HG03520 (cell line): Measurements from ENCODE around the gene RANGRF.

Experiments
- ATAC-seq: cut with Tn5 transposase; IDR thresholded peaks from one replicate; pipeline ENCODE4 v1.9.1; 2021; ENCODE audit warnings: mild to moderate bottlenecking, moderate library complexity; ENCODE audit not compliant: unreplicated experiment

RANGRF gene

GRCh38 chr17:8312726-8313600 lies 24.5 kb downstream of the RANGRF start:
- ATAC-seq, result no peak

DNA sequence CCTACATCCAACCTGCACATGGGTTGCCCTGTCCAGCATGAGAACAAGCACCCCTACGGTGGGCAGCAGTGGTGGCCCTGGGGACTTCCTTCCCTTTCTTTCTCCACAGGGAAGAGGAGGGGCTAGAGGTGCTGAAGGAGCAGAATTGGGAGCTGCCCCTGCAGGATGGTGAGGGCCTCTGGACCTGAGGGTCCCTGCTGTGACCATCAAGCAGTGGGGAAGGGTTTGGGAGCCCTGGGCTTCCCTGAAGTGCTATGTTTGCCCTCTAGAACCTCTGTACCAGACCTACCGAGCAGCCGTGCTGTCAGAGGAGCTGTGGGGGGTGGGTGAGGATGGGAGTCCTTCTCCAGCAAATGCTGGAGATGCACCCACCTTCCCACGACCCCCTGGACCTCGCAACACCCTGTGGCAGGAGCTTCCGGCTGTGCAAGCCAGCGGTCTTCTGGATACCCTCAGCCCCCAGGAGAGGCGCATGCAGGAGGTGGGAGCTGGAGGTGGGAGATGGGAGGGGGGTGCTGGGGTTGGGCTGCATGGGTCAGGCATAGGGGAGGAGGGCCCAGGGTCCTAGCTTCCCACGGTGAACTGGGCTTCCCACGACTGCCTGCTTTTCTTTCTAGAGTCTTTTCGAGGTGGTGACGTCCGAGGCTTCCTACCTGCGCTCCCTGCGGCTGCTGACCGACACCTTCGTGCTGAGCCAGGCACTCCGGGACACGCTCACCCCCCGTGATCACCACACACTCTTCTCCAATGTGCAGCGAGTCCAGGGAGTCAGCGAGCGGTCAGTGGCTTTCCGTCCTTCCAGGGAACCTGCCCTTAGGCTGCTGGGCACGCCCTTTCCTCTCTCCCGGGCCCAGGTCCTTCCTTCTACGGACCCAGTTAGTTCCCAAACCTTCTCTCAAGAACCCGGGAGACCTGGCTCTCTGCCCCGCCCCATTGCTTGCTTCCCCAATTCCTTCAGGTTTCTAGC lies 26.6 kb downstream of the RANGRF start:
- no peak for ATAC-seq

DNA sequence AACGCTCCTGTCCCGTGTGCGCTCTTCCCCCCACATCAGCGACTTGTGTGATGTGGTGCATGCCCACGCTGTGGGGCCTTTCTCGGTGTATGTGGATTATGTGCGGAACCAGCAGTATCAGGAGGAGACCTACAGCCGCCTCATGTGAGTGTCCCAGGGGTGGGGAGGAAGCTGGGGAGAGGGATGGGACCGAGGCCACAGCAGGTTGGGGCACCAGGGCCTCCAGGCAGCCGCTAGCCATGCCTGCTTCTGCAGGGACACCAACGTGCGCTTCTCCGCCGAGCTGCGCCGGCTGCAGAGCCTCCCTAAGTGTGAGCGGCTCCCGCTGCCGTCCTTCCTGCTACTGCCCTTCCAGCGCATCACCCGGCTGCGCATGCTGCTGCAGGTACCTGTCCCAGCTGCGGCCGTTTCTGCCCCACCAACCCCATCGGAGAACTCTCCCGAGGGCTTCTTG lies 27.3 kb downstream of the RANGRF start:
- no peak for ATAC-seq

- ATAC-seq, result no peak
Observed at GRCh38 chr17:8318010-8318935, 29.8 kb downstream of the RANGRF start.

GRCh38 chr17:8320262-8320661 lies 31.8 kb downstream of the RANGRF start:
- no peak for ATAC-seq

DNA sequence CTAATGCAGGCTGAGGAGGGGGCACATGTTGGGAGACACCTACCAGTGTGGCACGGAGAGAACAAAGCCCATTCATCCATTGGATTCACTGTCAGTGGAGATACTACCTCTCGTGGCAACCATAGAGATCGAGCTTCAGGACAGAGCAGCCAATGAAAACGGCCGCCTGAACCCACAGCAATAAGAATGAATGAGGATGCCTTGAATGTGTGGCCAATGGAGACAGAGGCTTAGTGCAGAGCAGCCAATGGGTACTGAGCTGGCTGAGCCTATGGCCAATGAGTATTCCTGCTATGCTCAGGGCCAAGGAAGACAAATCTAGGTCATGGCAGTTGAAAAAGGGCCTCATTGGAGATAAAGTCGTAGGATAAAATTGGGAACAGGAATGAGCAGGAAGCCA lies 32.5 kb downstream of the RANGRF start:
- ATAC-seq, result no peak

DNA sequence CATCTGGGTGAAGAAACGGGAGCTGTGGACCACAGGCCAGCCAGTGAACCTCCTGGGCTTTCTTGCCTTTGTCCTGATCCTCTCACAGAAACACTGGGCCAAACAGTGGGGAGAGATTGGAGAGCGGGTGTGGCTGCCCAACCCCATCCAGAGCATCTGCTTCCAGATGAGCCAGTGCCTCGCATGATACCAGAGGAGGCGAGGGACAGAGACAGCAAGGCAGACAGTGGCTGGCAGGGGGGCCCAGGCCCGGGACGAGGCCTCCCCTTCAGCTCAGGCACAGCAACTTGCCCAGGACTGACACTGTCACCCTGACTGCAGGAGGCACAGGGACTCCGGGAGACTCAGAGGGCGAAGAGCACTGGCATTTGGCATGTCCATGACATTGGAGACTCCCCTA lies 33.6 kb downstream of the RANGRF start:
- ATAC-seq, result no peak

DNA sequence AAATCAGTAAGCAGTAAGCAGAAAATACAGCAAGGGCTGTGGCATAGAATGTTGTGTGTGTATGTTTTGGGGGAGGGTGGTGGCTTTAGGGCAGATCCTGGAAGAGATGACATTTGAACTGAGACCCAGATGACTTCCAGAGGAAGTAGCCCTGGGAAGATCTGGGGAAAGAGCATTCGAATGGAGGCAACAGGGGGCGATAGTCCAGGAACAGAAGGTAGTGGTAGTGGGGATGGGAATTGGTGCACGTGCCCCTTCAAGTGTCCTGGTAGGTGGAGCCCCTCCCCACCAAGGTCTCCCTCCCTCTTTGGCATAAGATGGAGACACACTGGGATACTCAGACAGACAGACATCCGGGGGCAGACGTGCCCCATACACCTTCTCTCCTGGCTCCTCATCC lies 35.7 kb downstream of the RANGRF start:
- no peak for ATAC-seq

GRCh38 chr17:8324923-8325322 lies 36.5 kb downstream of the RANGRF start:
- ATAC-seq, result no peak

GRCh38 chr17:8326511-8327302 lies 38.2 kb downstream of the RANGRF start:
- ATAC-seq, result no peak

GRCh38 chr17:8327303-8327649 lies 38.8 kb downstream of the RANGRF start:
- ATAC-seq, result no peak

DNA sequence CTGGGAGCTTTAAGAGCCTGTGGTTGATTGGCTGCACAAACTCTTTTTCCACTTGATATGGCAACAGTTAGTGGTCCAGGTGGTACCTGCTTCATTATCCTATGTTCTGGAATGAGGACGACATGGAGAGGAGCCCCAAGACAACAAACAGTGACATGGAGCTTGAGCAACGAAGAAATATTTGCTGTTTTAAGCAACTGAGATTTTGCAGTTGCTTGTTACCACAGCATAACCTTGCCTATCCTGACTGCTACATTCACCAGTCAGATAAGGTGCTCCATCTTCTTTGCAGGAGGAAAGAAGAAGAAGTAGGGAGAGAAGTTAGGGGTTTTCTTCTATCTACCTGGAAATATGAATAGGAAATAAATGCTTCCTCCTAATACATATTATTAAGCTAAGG lies 43.7 kb downstream of the RANGRF start:
- ATAC-seq, result no peak

- ATAC-seq, result no peak
Observed at GRCh38 chr17:8332688-8333087, 44.2 kb downstream of the RANGRF start.

DNA sequence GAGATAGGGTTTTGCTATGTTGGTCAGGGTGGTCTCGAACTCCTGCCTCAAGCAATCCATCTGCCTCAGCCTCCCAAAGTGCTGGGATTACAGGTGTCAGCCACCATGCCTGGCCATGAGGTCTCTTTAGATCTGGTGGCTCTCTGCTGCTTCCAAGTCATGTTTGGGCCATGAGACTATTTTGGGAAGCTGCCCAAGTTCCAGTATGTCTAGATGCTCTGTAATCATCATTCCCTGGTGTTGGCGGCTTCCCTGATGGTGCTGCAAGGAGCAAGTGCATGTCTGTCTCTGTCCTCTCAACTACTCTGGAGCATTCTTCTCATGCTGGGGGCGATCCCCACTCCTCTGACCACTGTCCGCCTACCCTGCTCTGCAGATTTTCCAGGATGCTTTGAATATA lies 44.8 kb downstream of the RANGRF start:
- no peak for ATAC-seq

DNA sequence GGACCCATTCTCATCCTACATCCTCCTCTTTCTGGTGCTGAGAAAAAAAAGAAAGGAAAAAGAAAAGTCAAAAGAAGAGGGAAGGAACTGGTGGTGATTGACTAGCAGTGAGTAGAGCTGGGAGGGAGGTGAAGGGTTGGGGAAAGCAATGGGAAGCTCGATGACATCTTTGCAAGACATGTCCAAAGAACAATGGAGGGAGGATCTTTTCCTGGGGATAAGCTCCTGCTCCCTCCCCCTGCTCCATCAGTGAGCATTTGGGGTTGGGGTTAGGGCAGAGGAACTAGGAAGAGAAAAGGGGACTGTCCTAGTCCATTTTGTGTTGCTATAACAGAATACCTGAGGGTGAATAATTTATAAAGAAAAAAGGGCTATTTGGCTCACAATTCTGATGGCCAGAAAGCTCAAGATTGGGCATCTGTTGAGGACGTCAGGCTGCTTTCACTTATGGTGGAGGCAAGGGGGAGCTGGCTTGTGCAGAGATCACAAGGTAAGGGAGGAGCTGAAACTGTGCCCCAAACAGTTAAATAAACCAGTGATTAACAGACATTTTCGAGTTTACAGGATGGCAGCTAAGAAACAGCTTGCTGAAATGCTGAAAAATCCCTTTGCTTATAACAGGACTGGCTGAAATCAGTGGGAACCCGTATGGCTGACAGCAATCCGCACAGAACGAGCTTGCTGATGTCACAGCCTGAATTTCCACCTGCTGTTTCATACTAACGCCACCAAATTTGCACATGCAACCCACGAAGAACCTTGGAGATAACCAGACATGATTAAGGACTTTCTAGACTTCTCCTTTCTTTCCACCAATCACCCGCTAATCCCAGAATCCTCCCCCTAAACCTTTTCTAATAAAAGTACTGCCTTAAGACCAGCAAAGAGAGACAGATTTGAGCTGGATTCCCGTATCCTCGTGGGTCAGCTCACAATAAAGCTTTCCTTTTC lies 49.6 kb downstream of the RANGRF start:
- ATAC-seq, result no peak

- no peak for ATAC-seq
Observed at GRCh38 chr17:8338753-8339140, 50.3 kb downstream of the RANGRF start.

GRCh38 chr17:8339540-8339939 lies 51.1 kb downstream of the RANGRF start, which contains the start of gene ODF4:
ODF4 (plus strand) TSS chr17:8339840; CDS start chr17:8340052, 212 bp downstream.
- no peak for ATAC-seq
